ENCODE data around the gene DYNLT5. TPM values are rescaled to one million over a fixed set of nuclear protein-coding genes. Genes with fewer than 3 reads are reported as not detected.
A peak's percentile ranks its signal among the peaks of the same experiment; 100 is the strongest.
"Not testable (repeated sequence)": the region's sequence is repeated elsewhere in the genome, so short reads cannot be mapped to it uniquely, and the experiment has no call there.

Gene DYNLT5
- polyA plus RNA-seq, 1 of the 3 experiments (the other 2 are of a cell fraction): not detected

DNA sequence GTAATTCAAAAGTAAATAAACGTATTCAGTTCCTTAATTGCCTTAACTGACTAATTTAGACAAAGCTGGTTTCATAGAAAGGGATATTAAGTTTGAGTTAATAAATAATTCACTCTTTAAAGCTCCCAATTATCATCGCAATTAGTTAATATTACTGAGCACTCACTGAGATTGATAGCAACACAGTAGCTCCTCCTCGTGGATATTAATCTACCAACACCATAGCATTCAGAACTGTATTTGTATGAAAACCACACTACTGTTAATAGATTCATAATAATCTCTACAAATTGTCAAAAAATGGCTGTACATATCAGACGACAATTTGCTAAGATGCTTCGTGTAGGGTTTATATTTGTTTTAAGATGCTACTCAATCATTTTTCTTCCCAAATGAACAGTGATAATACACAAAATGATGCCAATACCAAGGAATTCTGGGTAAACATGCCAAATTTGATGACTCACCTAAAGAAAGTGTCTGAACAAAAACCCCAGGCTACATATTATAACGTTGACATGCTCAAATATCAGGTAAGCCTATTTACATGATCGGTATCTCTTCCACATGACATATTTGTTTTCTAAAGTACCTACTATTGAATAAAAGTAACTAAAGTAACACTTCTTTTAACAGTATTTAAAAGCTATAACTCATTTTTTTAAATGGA, 18.8 kb upstream of the DYNLT5 start:
- Histone ChIP-seq H3K9me3 (no peaks in the 10 kb centered on the region), H3K4me1 (ENCODE audit: control insufficient read depth in 1 of 2, insufficient read depth in 2 of 2, low read depth in 1 of 2, low read length in 1 of 2) (peaks cover 0 to 18% of the 10 kb centered on the region in 2 experiments; a peak in 2 of 4 replicates), H3K9me2 (no peaks in the 10 kb centered on the region), H3K36me3 (replicated peaks in 1 of 2; ENCODE audit: control insufficient read depth in 1 of 2, insufficient read depth in 2 of 2, low read length in 1 of 2) (peaks cover 0 to 16% of the 10 kb centered on the region in 2 experiments), H3F3A (replicated peaks; ENCODE audit: insufficient read depth) (peaks cover 12% of the 10 kb centered on the region), H3K79me2 (ENCODE audit: insufficient read depth) (no peaks in the 10 kb centered on the region), H3K27me3 (ENCODE audit: insufficient read depth) (no peaks in the 10 kb centered on the region), H3K4me2 (no peak overlapping the region), H4K20me1 (ENCODE audit: insufficient read depth) (no peaks in the 10 kb centered on the region), H3K9ac (no peak overlapping the region), H2AFZ (ENCODE audit: low read depth) (no peak overlapping the region; the same call in 1 of the 2 replicates), H3K4me3 (ENCODE audit: low read depth in 2 of 2, low read length in 1 of 2) (no peak overlapping the region), H3K27ac (ENCODE audit: low read depth in 2 of 2, low read length in 1 of 2) (no peak overlapping the region; a peak in 1 of 4 replicates)
- no peak for DNase-seq
- ChIA-PET POLR2A (interaction anchor here (0.7 kb wide), 1 partner anchor 1028 kb away, joined by 3 read pairs; no protein-coding TSS in a partner anchor), CTCF (interaction anchor here (1.0 to 2.4 kb wide), 4 partner anchors 8 to 479 kb away, joined by 3 to 6 read pairs (median 3); no protein-coding TSS in a partner anchor)
- WGBS (ENCODE audit: low lambda C conversion rate): 67% methylated on average over 7 of the region's 7 CpGs
- TF ChIP-seq FOXM1 (IDR thresholded peaks at IDR 0.05; ENCODE audit: low read depth) (no peak), JUND (IDR thresholded peaks at IDR 0.05) (peak; percentile 21; the same call in 1 of the 2 replicates), RCOR1 (IDR thresholded peaks at IDR 0.05; ENCODE audit: low read length) (no peak), YY1 (IDR thresholded peaks at IDR 0.05; ENCODE audit: low read depth) (no peak), NFIC (IDR thresholded peaks at IDR 0.05; ENCODE audit: borderline replicate concordance) (no peak; the same call in 1 of the 2 replicates), MEF2A (IDR thresholded peaks at IDR 0.05; ENCODE audit: borderline replicate concordance, low read depth) (no peak), FOSL2 (IDR thresholded peaks at IDR 0.05; ENCODE audit: borderline replicate concordance, low read depth) (peak; percentile 39; the same call in 1 of the 2 replicates)
- TF ChIP-seq, protein P1, sequence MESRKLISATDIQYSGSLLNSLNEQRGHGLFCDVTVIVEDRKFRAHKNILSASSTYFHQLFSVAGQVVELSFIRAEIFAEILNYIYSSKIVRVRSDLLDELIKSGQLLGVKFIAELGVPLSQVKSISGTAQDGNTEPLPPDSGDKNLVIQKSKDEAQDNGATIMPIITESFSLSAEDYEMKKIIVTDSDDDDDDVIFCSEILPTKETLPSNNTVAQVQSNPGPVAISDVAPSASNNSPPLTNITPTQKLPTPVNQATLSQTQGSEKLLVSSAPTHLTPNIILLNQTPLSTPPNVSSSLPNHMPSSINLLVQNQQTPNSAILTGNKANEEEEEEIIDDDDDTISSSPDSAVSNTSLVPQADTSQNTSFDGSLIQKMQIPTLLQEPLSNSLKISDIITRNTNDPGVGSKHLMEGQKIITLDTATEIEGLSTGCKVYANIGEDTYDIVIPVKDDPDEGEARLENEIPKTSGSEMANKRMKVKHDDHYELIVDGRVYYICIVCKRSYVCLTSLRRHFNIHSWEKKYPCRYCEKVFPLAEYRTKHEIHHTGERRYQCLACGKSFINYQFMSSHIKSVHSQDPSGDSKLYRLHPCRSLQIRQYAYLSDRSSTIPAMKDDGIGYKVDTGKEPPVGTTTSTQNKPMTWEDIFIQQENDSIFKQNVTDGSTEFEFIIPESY (IDR thresholded peaks at IDR 0.05; ENCODE audit: borderline replicate concordance, low read depth): no peak
- TF ChIP-seq, protein P2, sequence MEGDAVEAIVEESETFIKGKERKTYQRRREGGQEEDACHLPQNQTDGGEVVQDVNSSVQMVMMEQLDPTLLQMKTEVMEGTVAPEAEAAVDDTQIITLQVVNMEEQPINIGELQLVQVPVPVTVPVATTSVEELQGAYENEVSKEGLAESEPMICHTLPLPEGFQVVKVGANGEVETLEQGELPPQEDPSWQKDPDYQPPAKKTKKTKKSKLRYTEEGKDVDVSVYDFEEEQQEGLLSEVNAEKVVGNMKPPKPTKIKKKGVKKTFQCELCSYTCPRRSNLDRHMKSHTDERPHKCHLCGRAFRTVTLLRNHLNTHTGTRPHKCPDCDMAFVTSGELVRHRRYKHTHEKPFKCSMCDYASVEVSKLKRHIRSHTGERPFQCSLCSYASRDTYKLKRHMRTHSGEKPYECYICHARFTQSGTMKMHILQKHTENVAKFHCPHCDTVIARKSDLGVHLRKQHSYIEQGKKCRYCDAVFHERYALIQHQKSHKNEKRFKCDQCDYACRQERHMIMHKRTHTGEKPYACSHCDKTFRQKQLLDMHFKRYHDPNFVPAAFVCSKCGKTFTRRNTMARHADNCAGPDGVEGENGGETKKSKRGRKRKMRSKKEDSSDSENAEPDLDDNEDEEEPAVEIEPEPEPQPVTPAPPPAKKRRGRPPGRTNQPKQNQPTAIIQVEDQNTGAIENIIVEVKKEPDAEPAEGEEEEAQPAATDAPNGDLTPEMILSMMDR (IDR thresholded peaks at IDR 0.05): peak; percentile 42
- TF ChIP-seq, protein P3, sequence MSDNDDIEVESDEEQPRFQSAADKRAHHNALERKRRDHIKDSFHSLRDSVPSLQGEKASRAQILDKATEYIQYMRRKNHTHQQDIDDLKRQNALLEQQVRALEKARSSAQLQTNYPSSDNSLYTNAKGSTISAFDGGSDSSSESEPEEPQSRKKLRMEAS (IDR thresholded peaks at IDR 0.05; ENCODE audit: low read depth): no peak
- TF ChIP-seq, protein P4, sequence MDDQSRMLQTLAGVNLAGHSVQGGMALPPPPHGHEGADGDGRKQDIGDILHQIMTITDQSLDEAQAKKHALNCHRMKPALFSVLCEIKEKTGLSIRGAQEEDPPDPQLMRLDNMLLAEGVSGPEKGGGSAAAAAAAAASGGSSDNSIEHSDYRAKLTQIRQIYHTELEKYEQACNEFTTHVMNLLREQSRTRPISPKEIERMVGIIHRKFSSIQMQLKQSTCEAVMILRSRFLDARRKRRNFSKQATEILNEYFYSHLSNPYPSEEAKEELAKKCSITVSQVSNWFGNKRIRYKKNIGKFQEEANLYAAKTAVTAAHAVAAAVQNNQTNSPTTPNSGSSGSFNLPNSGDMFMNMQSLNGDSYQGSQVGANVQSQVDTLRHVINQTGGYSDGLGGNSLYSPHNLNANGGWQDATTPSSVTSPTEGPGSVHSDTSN (IDR thresholded peaks at IDR 0.05): peak; percentile 7; the same call in 1 of the 2 replicates

DNA sequence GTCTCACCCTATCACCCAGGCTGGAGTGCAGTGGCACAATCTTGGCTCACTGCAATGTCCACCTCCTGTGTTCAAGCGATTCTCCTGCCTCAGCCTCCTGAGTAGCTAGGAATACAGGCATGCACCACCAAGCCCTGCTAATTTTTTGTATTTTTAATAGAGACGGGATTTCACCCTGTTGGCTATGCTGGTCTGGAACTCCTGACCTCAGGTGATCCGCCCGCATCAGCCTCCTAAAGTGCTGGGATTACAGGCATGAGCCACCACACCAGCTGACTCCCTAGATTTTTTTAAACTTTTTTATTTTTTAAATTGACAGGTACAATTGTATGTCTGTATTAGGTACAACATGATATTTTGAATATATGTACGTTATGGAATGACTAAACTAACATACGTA, 17.7 kb upstream of the DYNLT5 start:
- H2AFZ ChIP-seq (ENCODE audit: low read depth); H3F3A ChIP-seq (replicated peaks; ENCODE audit: insufficient read depth); POLR2A ChIA-PET; H3K4me2 ChIP-seq; H3K9me3 ChIP-seq; H3K4me3 ChIP-seq (ENCODE audit: low read depth in 2 of 2, low read length in 1 of 2); DNase-seq; H3K79me2 ChIP-seq (ENCODE audit: insufficient read depth); H3K27me3 ChIP-seq (ENCODE audit: insufficient read depth); H3K9me2 ChIP-seq; H3K27ac ChIP-seq (ENCODE audit: low read depth in 2 of 2, low read length in 1 of 2); CTCF ChIA-PET; H4K20me1 ChIP-seq (ENCODE audit: insufficient read depth); H3K9ac ChIP-seq: not testable (repeated sequence)
- Histone ChIP-seq H3K4me1 (ENCODE audit: control insufficient read depth in 1 of 2, insufficient read depth in 2 of 2, low read depth in 1 of 2, low read length in 1 of 2) (peaks cover 0 to 18% of the 10 kb centered on the region in 2 experiments; a peak in 2 of 4 replicates), H3K36me3 (replicated peaks in 1 of 2; ENCODE audit: control insufficient read depth in 1 of 2, insufficient read depth in 2 of 2, low read length in 1 of 2) (peaks cover 0 to 26% of the 10 kb centered on the region in 2 experiments)
- 78% methylated on average over 6 of the region's 6 CpGs for WGBS (ENCODE audit: low lambda C conversion rate)
